Liver (tissue), 3 donors: ENCODE results near the gene WFDC6.

ENCODE experiments used
- ATF3 ChIP-seq: IDR thresholded peaks from 2 replicates; pipeline ENCODE4 v1.6.1; 2016; ENCODE audit warnings: antibody characterized with exemption
- CTCF ChIP-seq: fragments of 150-350 bp; IDR thresholded peaks from 2 replicates; pipeline ENCODE4 v1.5.1; 2017; ENCODE audit warnings: improper control_type of control experiment, low read depth, low read length; ENCODE audit not compliant: missing input control
- EGR1 ChIP-seq, 2 donors: IDR thresholded peaks; 2 replicates each; pipeline ENCODE4 v1.6.1; 2016 to 2018; ENCODE audit warnings: antibody characterized with exemption in 2 of 2, low read depth in 2 of 2
- GABPA ChIP-seq, 2 donors: IDR thresholded peaks in 1 of 2; conservative IDR thresholded peaks in 1 of 2; 2 replicates each; pipeline ENCODE4 v1.6.1; 2016; ENCODE audit warnings: antibody characterized with exemption in 2 of 2, mild to moderate bottlenecking in 1 of 2, moderate library complexity in 1 of 2
- JUND ChIP-seq, 2 donors: IDR thresholded peaks; 2 replicates each; pipeline ENCODE4 v1.6.1; 2016; ENCODE audit warnings: antibody characterized with exemption in 2 of 2
- MAX ChIP-seq: IDR thresholded peaks from 2 replicates; pipeline ENCODE4 v1.6.1; 2016; ENCODE audit warnings: antibody characterized with exemption
- NR2F2 ChIP-seq: IDR thresholded peaks from 2 replicates; pipeline ENCODE4 v1.6.1; 2016; ENCODE audit warnings: antibody characterized with exemption
- RAD21 ChIP-seq, 2 donors: IDR thresholded peaks; 2 replicates each; pipeline ENCODE4 v1.6.1; 2016; ENCODE audit warnings: antibody characterized with exemption in 2 of 2, mild to moderate bottlenecking in 2 of 2
- REST ChIP-seq: IDR thresholded peaks from 2 replicates; pipeline ENCODE4 v1.6.1; 2016; ENCODE audit warnings: antibody characterized with exemption, mild to moderate bottlenecking
- RXRA ChIP-seq, 2 donors: IDR thresholded peaks; 2 replicates each; pipeline ENCODE4 v1.6.1; 2017 to 2018; ENCODE audit warnings: antibody characterized with exemption in 2 of 2, mild to moderate bottlenecking in 1 of 2
- SP1 ChIP-seq: IDR thresholded peaks from 2 replicates; pipeline ENCODE4 v1.6.1; 2018; ENCODE audit warnings: antibody characterized with exemption, mild to moderate bottlenecking
- TAF1 ChIP-seq: conservative IDR thresholded peaks from 2 replicates; pipeline ENCODE4 v1.6.1; 2016; ENCODE audit warnings: antibody characterized with exemption, mild to moderate bottlenecking
- YY1 ChIP-seq: IDR thresholded peaks from 2 replicates; pipeline ENCODE4 v1.6.1; 2016; ENCODE audit warnings: antibody characterized with exemption, mild to moderate bottlenecking
- ZBTB33 ChIP-seq: IDR thresholded peaks from 2 replicates; pipeline ENCODE4 v1.6.1; 2016; ENCODE audit warnings: antibody characterized with exemption
- donor health status: healthy.
- donor health status: healthy.

GRCh38 chr20:45518282-45518681, 21.0 kb downstream of the WFDC6 start:
- TF ChIP-seq CTCF (no peak), YY1 (no peak), EGR1 (IDR thresholded peaks at IDR 0.05; ENCODE audit: low read depth in 2 of 2) (no peak), SP1 (no peak), TAF1 (no peak), NR2F2 (no peak), RAD21 (IDR thresholded peaks at IDR 0.05) (no peak), JUND (IDR thresholded peaks at IDR 0.05) (no peak), ZBTB33 (no peak), ATF3 (no peak), REST (no peak), MAX (no peak), GABPA (IDR thresholded peaks at IDR 0.05 in 1 of 2, conservative IDR thresholded peaks at IDR 0.05 in 1 of 2) (no peak), RXRA (IDR thresholded peaks at IDR 0.05) (no peak)
